Neural cell (in vitro differentiated cells): ENCODE measurements around the gene FBRSL1. TPM values are rescaled to one million over a fixed set of nuclear protein-coding genes. Genes with fewer than 3 reads are reported as not detected.

ENCODE experiments used
- H2AFZ ChIP-seq: fragments of 200-600, 300-800 bp; sonication (generic), shearing (Covaris generic); 2 replicates; pipeline ENCODE4 v1.6.0; 2014; ENCODE audit warnings: low read depth, mild to moderate bottlenecking, antibody characterized with exemption, low read length, moderate library complexity
- H3F3A ChIP-seq: fragments of 200-600 bp; shearing (Covaris generic); 2 replicates; pipeline ENCODE4 v1.6.1; 2016; ENCODE audit warnings: mild to moderate bottlenecking, moderate library complexity, mixed read lengths, antibody characterized with exemption, low read length; ENCODE audit not compliant: insufficient read depth, poor library complexity, severe bottlenecking
- H3K27ac ChIP-seq: fragments of 200-600, 300-800 bp; sonication (generic), shearing (Covaris generic); 2 replicates; pipeline ENCODE4 v1.5.1; 2014; ENCODE audit warnings: mild to moderate bottlenecking, low read length, moderate library complexity
- H3K27me3 ChIP-seq: fragments of 300-800, 200-600 bp; sonication (generic), shearing (Covaris generic); 2 replicates; pipeline ENCODE4 v1.6.0; 2014; ENCODE audit warnings: mild to moderate bottlenecking, low read depth, low read length, moderate library complexity; ENCODE audit not compliant: insufficient read depth
- H3K36me3 ChIP-seq: fragments of 300-800, 200-600 bp; sonication (generic), shearing (Covaris generic); 2 replicates; pipeline ENCODE4 v1.5.1; 2014; ENCODE audit warnings: mild to moderate bottlenecking, antibody characterized with exemption, low read length, moderate library complexity; ENCODE audit not compliant: insufficient read depth
- H3K4me2 ChIP-seq: fragments of 300-800, 200-600 bp; sonication (generic), shearing (Covaris generic); 2 replicates; pipeline ENCODE4 v1.6.0; 2014; ENCODE audit warnings: mild to moderate bottlenecking, low read length
- H3K4me3 ChIP-seq: fragments of 300-800, 200-600 bp; sonication (generic), shearing (Covaris generic); 2 replicates; pipeline ENCODE4 v1.5.1; 2014; ENCODE audit warnings: mild to moderate bottlenecking, low read length, moderate library complexity
- H3K79me2 ChIP-seq: fragments of 200-600 bp; shearing (Covaris generic); replicated peaks from 2 replicates; pipeline ENCODE4 v1.6.0; 2014; ENCODE audit warnings: mild to moderate bottlenecking, low read length, moderate library complexity; ENCODE audit not compliant: insufficient read depth
- H3K9ac ChIP-seq: fragments of 300-800, 200-600 bp; sonication (generic), shearing (Covaris generic); 2 replicates; pipeline ENCODE4 v1.6.1; 2016; ENCODE audit warnings: mild to moderate bottlenecking, low read length, mixed read lengths
- H3K9me2 ChIP-seq: fragments of 200-600 bp; shearing (Covaris generic); 2 replicates; pipeline ENCODE4 v1.6.1; 2016; ENCODE audit warnings: mild to moderate bottlenecking, low read length, mixed read lengths; ENCODE audit not compliant: insufficient read depth
- H3K9me3 ChIP-seq: fragments of 200-600, 300-800 bp; sonication (generic), shearing (Covaris generic); 2 replicates; pipeline ENCODE4 v1.6.1; 2016; ENCODE audit warnings: mild to moderate bottlenecking, mixed run types, low read length, moderate library complexity, mixed read lengths
- H4K20me1 ChIP-seq: fragments of 200-600 bp; shearing (Covaris generic); 2 replicates; pipeline ENCODE4 v1.6.1; 2016; ENCODE audit warnings: mild to moderate bottlenecking, mixed run types; ENCODE audit not compliant: insufficient read depth
- CTCF ChIP-seq: fragments of 450-650 bp; IDR thresholded peaks from 2 replicates; pipeline ENCODE4 v1.5.1; 2014; ENCODE audit warnings: antibody characterized with exemption, mild to moderate bottlenecking, moderate library complexity; ENCODE audit not compliant: poor library complexity, severe bottlenecking
- EP300 ChIP-seq: fragments of 450-650 bp; conservative IDR thresholded peaks from 2 replicates; pipeline ENCODE4 v1.6.1; 2014; ENCODE audit warnings: antibody characterized with exemption, mild to moderate bottlenecking, moderate library complexity; ENCODE audit not compliant: poor library complexity, severe bottlenecking
- EZH2 ChIP-seq: fragments of 200-600, 300-800 bp; shearing (Covaris generic), sonication (generic); IDR thresholded peaks from 2 replicates; pipeline ENCODE4 v1.6.1; 2014; ENCODE audit warnings: antibody characterized with exemption, low read length, borderline replicate concordance, mild to moderate bottlenecking; ENCODE audit not compliant: insufficient read depth, poor library complexity, severe bottlenecking
- MXI1 ChIP-seq: fragments of 450-650 bp; conservative IDR thresholded peaks from 2 replicates; pipeline ENCODE4 v1.6.1; 2014; ENCODE audit warnings: antibody characterized with exemption, mild to moderate bottlenecking; ENCODE audit not compliant: poor library complexity, severe bottlenecking
- POLR2AphosphoS5 ChIP-seq: IDR thresholded peaks from 2 replicates; pipeline ENCODE4 v1.6.1; 2012
- RAD21 ChIP-seq: fragments of 450-650 bp; conservative IDR thresholded peaks from 2 replicates; pipeline ENCODE4 v1.6.1; 2014; ENCODE audit warnings: antibody characterized with exemption, mild to moderate bottlenecking, moderate library complexity
- REST ChIP-seq: IDR thresholded peaks from 2 replicates; pipeline ENCODE4 v1.6.1; 2012; ENCODE audit warnings: borderline replicate concordance
- SMC3 ChIP-seq: fragments of 450-650 bp; conservative IDR thresholded peaks from 2 replicates; pipeline ENCODE4 v1.6.1; 2014; ENCODE audit warnings: antibody characterized with exemption, mild to moderate bottlenecking, moderate library complexity; ENCODE audit not compliant: poor library complexity
- TAF1 ChIP-seq: IDR thresholded peaks from 2 replicates; pipeline ENCODE4 v1.6.1; 2012; ENCODE audit warnings: low read depth
- polyA plus RNA-seq: library from polyadenylated mRNA; depleted of rRNA; stranded (reverse); fragments of >200 nt; gene quantifications from 2 replicates; pipeline ENCODE4 v1.2.3, GENCODE V29; 2014

The FBRSL1 gene
- polyA plus RNA-seq, 1 donor from 2014 or later = 11.9 TPM

- Histone ChIP-seq H3K27me3 (no peaks in the 10 kb centered on the region), H3K36me3 (no peaks in the 10 kb centered on the region), H3K9me3 (no peaks in the 10 kb centered on the region), H3K79me2 (no peaks in the 10 kb centered on the region), H3F3A (no peaks in the 10 kb centered on the region), H3K9ac (no peak overlapping the region), H3K4me2 (no peak overlapping the region), H3K4me3 (no peak overlapping the region), H2AFZ (no peak overlapping the region), H3K9me2 (no peaks in the 10 kb centered on the region), H3K27ac (no peak overlapping the region), H4K20me1 (no peaks in the 10 kb centered on the region)
- TF ChIP-seq RAD21 = no peak
- TF ChIP-seq SMC3 = no peak
- no peak for TF ChIP-seq REST
- TF ChIP-seq POLR2AphosphoS5 = no peak
- no peak for TF ChIP-seq MXI1
- TF ChIP-seq TAF1 = no peak
- no peak for TF ChIP-seq EP300
- TF ChIP-seq CTCF = no peak
- no peak for TF ChIP-seq EZH2
These were observed 12.8 kb upstream of the FBRSL1 start for GRCh38 chr12:132477017-132477702.

GRCh38 chr12:132477703-132478432 lies 12.1 kb upstream of the FBRSL1 start:
- Histone ChIP-seq H3K27ac (no peak overlapping the region), H2AFZ (no peak overlapping the region), H3K36me3 (no peaks in the 10 kb centered on the region), H3K9ac (no peak overlapping the region), H3K27me3 (no peaks in the 10 kb centered on the region), H4K20me1 (no peaks in the 10 kb centered on the region), H3K9me3 (no peaks in the 10 kb centered on the region), H3K4me2 (no peak overlapping the region), H3K4me3 (no peak overlapping the region), H3F3A (no peaks in the 10 kb centered on the region), H3K79me2 (no peaks in the 10 kb centered on the region), H3K9me2 (no peaks in the 10 kb centered on the region)
- no peak for TF ChIP-seq TAF1
- no peak for TF ChIP-seq EZH2
- TF ChIP-seq RAD21 = no peak
- TF ChIP-seq MXI1 = no peak
- no peak for TF ChIP-seq REST
- no peak for TF ChIP-seq EP300
- no peak for TF ChIP-seq SMC3
